PC-3 (cell line): ENCODE results near the gene NDC1.

Source experiments
- CTCF ChIP-seq: fragments of 300-600 bp; sonication (generic); conservative IDR thresholded peaks from 2 replicates; pipeline ENCODE4 v1.5.1; 2017; ENCODE audit warnings: antibody characterized with exemption, low read depth, mild to moderate bottlenecking, low read length
- EZH2 ChIP-seq: fragments of 300-600 bp; sonication (generic); IDR thresholded peaks from one replicate; pipeline ENCODE4 v1.6.1; 2017; ENCODE audit warnings: antibody characterized with exemption, mild to moderate bottlenecking, low read length; ENCODE audit not compliant: unreplicated experiment
- EZH2phosphoT487 ChIP-seq: fragments of 300-600 bp; sonication (generic); IDR thresholded peaks from 2 replicates; pipeline ENCODE4 v1.6.1; 2018; ENCODE audit warnings: mild to moderate bottlenecking, antibody characterized with exemption, low read length, borderline replicate concordance

- TF ChIP-seq CTCF: no peak
- TF ChIP-seq EZH2phosphoT487: no peak
- no peak for TF ChIP-seq EZH2
Observed at GRCh38 chr1:53735681-53736080, 102.4 kb downstream of the NDC1 start.
